OCI-LY3 (cell line): ENCODE measurements around the gene ACADM.

Source experiments
- H2AFZ ChIP-seq: fragments of 200-600, 300-600 bp; shearing (Covaris generic); 2 replicates; pipeline ENCODE4 v1.6.0; 2014; ENCODE audit warnings: antibody characterized with exemption, low read depth, low read length
- H3K27ac ChIP-seq: fragments of 200-600, 300-600 bp; sonication (generic); 2 replicates; pipeline ENCODE4 v1.5.1; 2014; ENCODE audit warnings: mild to moderate bottlenecking, low read length, moderate library complexity, mixed read lengths
- H3K27me3 ChIP-seq: fragments of 200-600, 300-600 bp; sonication (generic); 2 replicates; pipeline ENCODE4 v1.6.1; 2014; ENCODE audit warnings: low read depth, low read length, mixed read lengths
- H3K36me3 ChIP-seq: fragments of 200-600, 300-600 bp; sonication (generic); replicated peaks from 2 replicates; pipeline ENCODE3; 2014; ENCODE audit warnings: low read depth, low read length, mixed read lengths
- H3K4me1 ChIP-seq: fragments of 300-600, 200-600 bp; sonication (generic); 2 replicates; pipeline ENCODE4 v1.6.1; 2014; ENCODE audit warnings: low read length, mixed read lengths
- H3K4me2 ChIP-seq: fragments of 200-600, 300-600 bp; sonication (generic); 2 replicates; pipeline ENCODE4 v1.6.1; 2014; ENCODE audit warnings: low read length, mixed read lengths
- H3K4me3 ChIP-seq: fragments of 300-600, 200-600 bp; sonication (generic); 2 replicates; pipeline ENCODE4 v1.5.1; 2014; ENCODE audit warnings: antibody characterized with exemption, mild to moderate bottlenecking, low read length, moderate library complexity
- H3K79me2 ChIP-seq: fragments of 300-600, 200-600 bp; shearing (Covaris generic); 2 replicates; pipeline ENCODE4 v1.6.1; 2014; ENCODE audit warnings: mild to moderate bottlenecking, low read length, mixed read lengths
- H3K9ac ChIP-seq: fragments of 300-600, 200-600 bp; shearing (Covaris generic); 2 replicates; pipeline ENCODE4 v1.6.0; 2014; ENCODE audit warnings: mild to moderate bottlenecking, low read length, moderate library complexity
- H3K9me3 ChIP-seq: fragments of 200-600, 300-600 bp; shearing (Covaris generic); 2 replicates; pipeline ENCODE4 v1.6.1; 2014; ENCODE audit warnings: low read length, mixed read lengths; ENCODE audit not compliant: insufficient read depth
- H4K20me1 ChIP-seq: fragments of 200-600, 300-600 bp; sonication (generic); 2 replicates; pipeline ENCODE4 v1.6.1; 2016; ENCODE audit warnings: low read length, mixed read lengths; ENCODE audit not compliant: insufficient read depth
- CTCF ChIP-seq: fragments of 200-600, 300-600 bp; sonication (generic); IDR thresholded peaks from 2 replicates; pipeline ENCODE4 v1.5.1; 2014; ENCODE audit warnings: antibody characterized with exemption, low read length, low read depth
- EZH2phosphoT487 ChIP-seq: fragments of 200-600 bp; shearing (Covaris generic); IDR thresholded peaks from 2 replicates; pipeline ENCODE4 v1.6.1; 2018; ENCODE audit warnings: antibody characterized with exemption, mixed run types, low read depth

ACADM gene

GRCh38 chr1:75785983-75786853 lies 61.7 kb downstream of the ACADM start, which contains the start of gene RABGGTB:
TSS of gene RABGGTB (plus strand) at chr1:75786256. CDS start at chr1:75786272, 16 bp downstream.
- TF ChIP-seq EZH2phosphoT487 (no peak), CTCF (no peak)
- no peaks in the 10 kb centered on the region for H3K27me3 ChIP-seq
- H3K4me1 ChIP-seq, result peaks cover 20% of the 10 kb centered on the region
- H3K79me2 ChIP-seq, result peaks cover 59% of the 10 kb centered on the region
- H2AFZ ChIP-seq, result peak within 1 kb of the TSS; percentile 13; the same call in 1 of the 2 replicates
- H4K20me1 ChIP-seq, result peaks cover 40% of the 10 kb centered on the region
- H3K4me2 ChIP-seq, result peak within 1 kb of the TSS; percentile 99
- peak within 1 kb of the TSS; percentile 92 for H3K4me3 ChIP-seq
- peaks cover 43% of the 10 kb centered on the region for H3K36me3 ChIP-seq
- peak within 1 kb of the TSS; percentile 99 for H3K9ac ChIP-seq
- peak within 1 kb of the TSS; percentile 98 for H3K27ac ChIP-seq
- no peaks in the 10 kb centered on the region for H3K9me3 ChIP-seq

- H3K4me1 ChIP-seq, result peaks cover 20% of the 10 kb centered on the region
- H3K79me2 ChIP-seq, result peaks cover 66% of the 10 kb centered on the region
- H3K9ac ChIP-seq, result peak overlapping the region; percentile 99
- H3K27ac ChIP-seq, result peak overlapping the region; percentile 98
- peak overlapping the region; percentile 99 for H3K4me2 ChIP-seq
- no peak overlapping the region for H2AFZ ChIP-seq
- H3K4me3 ChIP-seq, result peak overlapping the region; percentile 92
- no peak for TF ChIP-seq EZH2phosphoT487
- TF ChIP-seq CTCF, result no peak
- no peaks in the 10 kb centered on the region for H3K27me3 ChIP-seq
- H3K36me3 ChIP-seq, result peaks cover 50% of the 10 kb centered on the region
- H4K20me1 ChIP-seq, result peaks cover 44% of the 10 kb centered on the region
- no peaks in the 10 kb centered on the region for H3K9me3 ChIP-seq
These were observed 62.5 kb downstream of the ACADM start for GRCh38 chr1:75786901-75787493.

- Histone ChIP-seq H3K4me3 (peak overlapping the region; percentile 92), H3K79me2 (peaks cover 72% of the 10 kb centered on the region), H3K9ac (peak overlapping the region; percentile 99), H2AFZ (no peak overlapping the region), H3K9me3 (no peaks in the 10 kb centered on the region), H4K20me1 (peaks cover 49% of the 10 kb centered on the region), H3K4me2 (peak overlapping the region; percentile 99), H3K36me3 (peaks cover 53% of the 10 kb centered on the region), H3K4me1 (peaks cover 20% of the 10 kb centered on the region), H3K27me3 (no peaks in the 10 kb centered on the region), H3K27ac (peak overlapping the region; percentile 98)
- no peak for TF ChIP-seq EZH2phosphoT487
- TF ChIP-seq CTCF, result no peak
These were observed 63.0 kb downstream of the ACADM start for GRCh38 chr1:75787524-75787923.

GRCh38 chr1:75789988-75790387 lies 65.5 kb downstream of the ACADM start:
- Histone ChIP-seq H2AFZ (no peak overlapping the region), H4K20me1 (peaks cover 55% of the 10 kb centered on the region), H3K79me2 (peaks cover 79% of the 10 kb centered on the region), H3K9me3 (no peaks in the 10 kb centered on the region), H3K4me3 (no peak overlapping the region), H3K4me2 (peak overlapping the region; percentile 99), H3K9ac (no peak overlapping the region), H3K27ac (no peak overlapping the region), H3K4me1 (peaks cover 20% of the 10 kb centered on the region), H3K36me3 (peaks cover 67% of the 10 kb centered on the region), H3K27me3 (no peaks in the 10 kb centered on the region)
- TF ChIP-seq CTCF (no peak), EZH2phosphoT487 (no peak)
